A549 (cell line): Measurements from ENCODE around the gene ERCC8. TPM values are rescaled to one million over a fixed set of nuclear protein-coding genes. Genes with fewer than 3 reads are reported as not detected.

Experiments used
- ATAC-seq, 2 experiments: fragments of 200-7000 bp in 1 of 2; fragments of >200 bp in 1 of 2; cut with Nextera tagmentation in 1 of 2; cut with Tn5 transposase in 1 of 2; 3 replicates each; pipeline versions ENCODE4 v1.8.0 to v1.9.1; 2018 to 2020; ENCODE audit warnings: mild to moderate bottlenecking in 1 of 2, moderate library complexity in 1 of 2
- CTCF ChIA-PET: fragments of 300-600 bp; sonication (Branson Sonifier 250); formaldehyde crosslinking; extraction: SDS; loops from one replicate; lab custom pipeline; 2021; ENCODE audit warnings: antibody characterized with exemption, inconsistent platforms; lab: Yijun Ruan, JAX
- POLR2A ChIA-PET: fragments of 350-600 bp; formaldehyde crosslinking; extraction: SDS; loops from one replicate; lab custom pipeline; 2021; ENCODE audit warnings: antibody characterized with exemption, inconsistent platforms; lab: Yijun Ruan, JAX
- DNase-seq, 2 experiments: peaks; one replicate each; pipeline versions ENCODE4 v3.0.0 to v3.0.0-alpha.2; 2011 to 2016; ENCODE audit warnings: low read depth in 1 of 2, low spot score in 1 of 2
- FAIRE-seq: peaks from 2 replicates; lab custom pipeline; 2011; peaks lifted over from hg19 to GRCh38; lab: Jason Lieb, UNC
- H3K27ac ChIP-seq, 2 experiments: fragments of >200 bp; sonication (Bioruptor Twin); formaldehyde crosslinking; 3 replicates each; pipeline ENCODE4 v1.5.1; 2016 to 2017
- H3K4me1 ChIP-seq: fragments of >200 bp; sonication (Bioruptor Twin); formaldehyde crosslinking; 3 replicates; pipeline ENCODE4 v1.6.1; 2016
- H3K4me2 ChIP-seq: fragments of >200 bp; sonication (Bioruptor Twin); formaldehyde crosslinking; 3 replicates; pipeline ENCODE4 v1.6.1; 2016
- H3K4me3 ChIP-seq: fragments of >200 bp; sonication (Bioruptor Twin); formaldehyde crosslinking; 3 replicates; pipeline ENCODE4 v1.5.1; 2016
- H3K9me3 ChIP-seq: fragments of >200 bp; sonication (Bioruptor Twin); formaldehyde crosslinking; 3 replicates; pipeline ENCODE4 v1.6.1; 2016
- CBX8 ChIP-seq: fragments of 200-600 bp; sonication (generic); IDR thresholded peaks from 2 replicates; pipeline ENCODE4 v1.6.1; 2016
- CTCF ChIP-seq: fragments of >200 bp; sonication (Bioruptor Twin); formaldehyde crosslinking; IDR thresholded peaks from 3 replicates; pipeline ENCODE4 v1.5.1; 2016
- E2F6 ChIP-seq: IDR thresholded peaks from 2 replicates; pipeline ENCODE4 v1.6.1; 2012; ENCODE audit warnings: low read depth, borderline replicate concordance
- EHMT2 ChIP-seq: fragments of 200-600 bp; sonication (generic); IDR thresholded peaks from 2 replicates; pipeline ENCODE4 v1.6.1; 2016; ENCODE audit warnings: antibody characterized with exemption, low read depth, mild to moderate bottlenecking, moderate library complexity
- ELK1 ChIP-seq: fragments of 150-350 bp; IDR thresholded peaks from 2 replicates; pipeline ENCODE4 v1.6.1; 2014; ENCODE audit warnings: low read depth, mild to moderate bottlenecking, low read length
- EP300 ChIP-seq, 2 experiments: fragments of >200 bp; sonication (Bioruptor Twin); formaldehyde crosslinking; IDR thresholded peaks; 2 replicates in 1 of 2; 3 replicates in 1 of 2; pipeline ENCODE4 v1.6.1; 2016 to 2017
- GATA3 ChIP-seq: IDR thresholded peaks from 2 replicates; pipeline ENCODE4 v1.6.1; 2012; ENCODE audit warnings: borderline replicate concordance
- HDAC2 ChIP-seq: fragments of 200-600 bp; sonication (generic); IDR thresholded peaks from 2 replicates; pipeline ENCODE4 v1.6.1; 2016
- HEYL ChIP-seq: fragments of 250-450 bp; sonication (Bioruptor Pico); IDR thresholded peaks from 2 replicates; pipeline ENCODE4 v1.8.0; 2021; ENCODE audit warnings: mild to moderate bottlenecking, moderate library complexity
- JUNB ChIP-seq: fragments of >200 bp; sonication (Bioruptor Twin); formaldehyde crosslinking; IDR thresholded peaks from 2 replicates; pipeline ENCODE4 v1.6.1; 2016
- NFE2L2 ChIP-seq: fragments of 150-350 bp; conservative IDR thresholded peaks from 2 replicates; pipeline ENCODE4 v1.6.1; 2014; ENCODE audit warnings: low read length
- PHF8 ChIP-seq: fragments of 200-600 bp; sonication (generic); IDR thresholded peaks from 2 replicates; pipeline ENCODE4 v1.6.1; 2016; ENCODE audit warnings: low read depth, mild to moderate bottlenecking, antibody characterized with exemption, moderate library complexity, borderline replicate concordance
- POLR2AphosphoS2 ChIP-seq: conservative IDR thresholded peaks from 2 replicates; pipeline ENCODE4 v1.6.1; 2012; ENCODE audit warnings: low read length, improper control_type of control experiment, inconsistent platforms
- TP53 ChIP-seq: fragments of 250-450 bp; sonication (Bioruptor Pico); IDR thresholded peaks from 2 replicates; pipeline ENCODE4 v1.5.0; 2021; ENCODE audit warnings: mild to moderate bottlenecking, moderate library complexity
- ZFP36 ChIP-seq: fragments of 450-650 bp; IDR thresholded peaks from 2 replicates; pipeline ENCODE4 v1.6.1; 2014; ENCODE audit warnings: borderline replicate concordance; ENCODE audit not compliant: partially characterized antibody
- ZNF302 ChIP-seq: fragments of 250-450 bp; sonication (Bioruptor Pico); IDR thresholded peaks from 2 replicates; pipeline ENCODE4 v1.9.0; 2021; ENCODE audit warnings: inconsistent platforms, mild to moderate bottlenecking, moderate library complexity
- WGBS: methylation state at CpG from one replicate; pipeline ENCODE4 v1.1.6; 2017; ENCODE audit errors: missing lambda C conversion rate; 5-methylcytosine and 5-hydroxymethylcytosine counted together
- polyA plus RNA-seq, 4 experiments: library from polyadenylated mRNA; depleted of rRNA in 3 of 4; stranded (reverse); fragments of >200 nt; fragmentation: RNase III in 1 of 4; extraction: RNeasy Plus Mini Kit Qiagen cat#74134 plus additional on column Dnase treatment in 1 of 4; gene quantifications; 2 replicates in 3 of 4; 3 replicates in 1 of 4; pipeline ENCODE4 v1.2.3, GENCODE V29; 2011 to 2017

The ERCC8 gene
- polyA plus RNA-seq, 2 of the 4 experiments (the other 2 are of a cell fraction) = 22.9 to 31.5 TPM

- no peak for ATAC-seq
- FAIRE-seq = no peak
- TF ChIP-seq CBX8 (no peak), POLR2AphosphoS2 (no peak), HEYL (CRISPR knock-in tag) (no peak), ZNF302 (CRISPR knock-in tag) (no peak), TP53 (CRISPR knock-in tag) (no peak), JUNB (no peak)
- Histone ChIP-seq H3K4me1 (no peaks in the 10 kb centered on the region), H3K4me2 (no peak overlapping the region), H3K4me3 (no peak overlapping the region), H3K27ac (no peak overlapping the region), H3K9me3 (no peaks in the 10 kb centered on the region)
- CTCF ChIA-PET = interaction anchor here (1.4 kb wide), 1 partner anchor 11 kb away, joined by 5 read pairs; no protein-coding TSS in a partner anchor
- POLR2A ChIA-PET = no interaction called here
- no peak for DNase-seq
Measured at GRCh38 chr5:60927450-60927849, 17.4 kb downstream of the ERCC8 start.

- WGBS = 89% methylated on average over 2 of the region's 2 CpGs
- no peaks in the 10 kb centered on the region for H3K9me3 ChIP-seq
- ATAC-seq (no peak), FAIRE-seq (no peak), DNase-seq (no peak)
- CTCF ChIA-PET = interaction anchor here (1.5 kb wide), 1 partner anchor 74 kb away, joined by 3 read pairs; the partner anchor contains the start of gene ELOVL7
- H3K4me3 ChIP-seq = no peak overlapping the region
- no peak overlapping the region for H3K27ac ChIP-seq
- no peak for TF ChIP-seq E2F6
- no peak for TF ChIP-seq ZFP36
- no peak for TF ChIP-seq EHMT2
- TF ChIP-seq ELK1 = no peak
- no peak for TF ChIP-seq HDAC2
- no peak for TF ChIP-seq ZNF302 (CRISPR knock-in tag)
- TF ChIP-seq PHF8 = no peak
- TF ChIP-seq CTCF = no peak
- POLR2A ChIA-PET = interaction anchor here (1.1 kb wide), 1 partner anchor 27 kb away, joined by 3 read pairs; the partner anchor contains the start of genes ERCC8 and NDUFAF2
- no peak overlapping the region for H3K4me2 ChIP-seq
- no peaks in the 10 kb centered on the region for H3K4me1 ChIP-seq
Measured at GRCh38 chr5:60918466-60918865, 26.4 kb downstream of the ERCC8 start.

GRCh38 chr5:60916646-60917045 lies 28.2 kb downstream of the ERCC8 start:
- FAIRE-seq (no peak), ATAC-seq (no peak), DNase-seq (no peak)
- CTCF ChIA-PET = interaction anchor here (0.6 to 0.9 kb wide), 2 partner anchors 9 to 12 kb away, joined by 3 read pairs; no protein-coding TSS in a partner anchor
- Histone ChIP-seq H3K4me2 (no peak overlapping the region), H3K4me1 (no peaks in the 10 kb centered on the region), H3K4me3 (no peak overlapping the region), H3K27ac (no peak overlapping the region), H3K9me3 (no peaks in the 10 kb centered on the region)
- POLR2A ChIA-PET = no interaction called here
- no peak for TF ChIP-seq HEYL (CRISPR knock-in tag)
- no peak for TF ChIP-seq EP300 (IDR thresholded peaks at IDR 0.05)

GRCh38 chr5:60903356-60903755 lies 41.5 kb downstream of the ERCC8 start:
- TF ChIP-seq HEYL (CRISPR knock-in tag) = no peak
- TF ChIP-seq NFE2L2 = no peak
- TF ChIP-seq GATA3 = no peak
- Histone ChIP-seq H3K4me2 (no peak overlapping the region), H3K4me3 (no peak overlapping the region), H3K27ac (no peak overlapping the region), H3K4me1 (no peaks in the 10 kb centered on the region), H3K9me3 (no peaks in the 10 kb centered on the region)
- DNase-seq = no peak
- no peak for ATAC-seq
- FAIRE-seq = no peak
- WGBS = 84% methylated on average over 4 of the region's 4 CpGs
- ChIA-PET POLR2A (no interaction called here), CTCF (no interaction called here)
